CD14-positive monocyte (primary cell): Measurements from ENCODE around the gene DUSP16. TPM values are rescaled to one million over a fixed set of nuclear protein-coding genes. Genes with fewer than 3 reads are reported as not detected.

Source experiments
- DNase-seq, 3 donors: peaks; one replicate each; pipeline ENCODE4 v3.0.0-alpha.2; 2011 to 2022
- H2AFZ ChIP-seq: 2 replicates; pipeline ENCODE4 v1.6.0; 2012; ENCODE audit warnings: mild to moderate bottlenecking, low read depth, low read length, inconsistent platforms; ENCODE audit not compliant: insufficient read depth, poor library complexity, severe bottlenecking
- H3K27ac ChIP-seq, 2 donors: 1 replicate in 1 of 2; 2 replicates in 1 of 2; pipeline ENCODE4 v1.5.1; 2012 to 2013; ENCODE audit warnings: low read length in 2 of 2, control low read depth in 1 of 2, inconsistent platforms in 1 of 2, low read depth in 1 of 2, mild to moderate bottlenecking in 1 of 2
- H3K27me3 ChIP-seq, 2 donors: one replicate each; pipeline versions ENCODE4 v1.6.0 to v1.6.1; 2011 to 2013; ENCODE audit warnings: low read length in 2 of 2; ENCODE audit not compliant: control insufficient read depth in 2 of 2, insufficient read depth in 2 of 2
- H3K36me3 ChIP-seq, 2 donors: replicated peaks in 1 of 2; 1 replicate in 1 of 2; 2 replicates in 1 of 2; pipeline versions ENCODE4 v1.5.1 to v1.6.1; 2012 to 2013; ENCODE audit warnings: low read length in 2 of 2, control low read depth in 1 of 2, inconsistent platforms in 1 of 2, mild to moderate bottlenecking in 1 of 2; ENCODE audit not compliant: insufficient read depth in 2 of 2, control insufficient read depth in 1 of 2
- H3K4me1 ChIP-seq, 2 donors: 1 replicate in 1 of 2; 2 replicates in 1 of 2; pipeline versions ENCODE4 v1.5.1 to v1.6.1; 2012 to 2013; ENCODE audit warnings: low read length in 2 of 2, control low read depth in 1 of 2, inconsistent platforms in 1 of 2, mild to moderate bottlenecking in 1 of 2, moderate library complexity in 1 of 2; ENCODE audit not compliant: insufficient read depth in 2 of 2, control insufficient read depth in 1 of 2
- H3K4me2 ChIP-seq: replicated peaks from 2 replicates; pipeline ENCODE3; 2012; ENCODE audit warnings: low read length, moderate library complexity, mild to moderate bottlenecking; ENCODE audit not compliant: poor library complexity, severe bottlenecking; ENCODE audit errors: extremely low read depth
- H3K4me3 ChIP-seq, 3 experiments: fragments of 200-600 bp in 1 of 3; sonication (generic) in 1 of 3; replicated peaks in 1 of 3; 1 replicate in 2 of 3; 2 replicates in 1 of 3; pipeline ENCODE4 v1.5.1; 2011 to 2013; ENCODE audit warnings: low read length in 3 of 3, mild to moderate bottlenecking in 3 of 3, control low read depth in 2 of 3, low read depth in 2 of 3, inconsistent platforms in 1 of 3, moderate library complexity in 1 of 3
- H3K79me2 ChIP-seq: 2 replicates; pipeline ENCODE4 v1.6.0; 2012; ENCODE audit warnings: mild to moderate bottlenecking, control low read depth, inconsistent platforms, low read length, moderate library complexity; ENCODE audit not compliant: insufficient read depth
- H3K9ac ChIP-seq: 2 replicates; pipeline ENCODE4 v1.6.0; 2017; ENCODE audit warnings: low read length, mild to moderate bottlenecking; ENCODE audit not compliant: insufficient read depth, poor library complexity, severe bottlenecking
- H3K9me3 ChIP-seq, 2 donors: replicated peaks in 1 of 2; 1 replicate in 1 of 2; 2 replicates in 1 of 2; pipeline versions ENCODE4 v1.5.1 to v1.6.1; 2012 to 2013; ENCODE audit warnings: low read length in 2 of 2, control low read depth in 1 of 2; ENCODE audit not compliant: control insufficient read depth in 1 of 2, insufficient read depth in 1 of 2
- H4K20me1 ChIP-seq: 2 replicates; pipeline ENCODE4 v1.6.0; 2012; ENCODE audit warnings: mild to moderate bottlenecking, low read length, control low read depth, moderate library complexity; ENCODE audit not compliant: insufficient read depth
- H3K27ac Mint-ChIP-seq, 7 donors: one replicate each; pipeline ENCODE4 v1.8.0; 2020; ENCODE audit warnings: mild to moderate bottlenecking in 7 of 7, mixed read lengths in 7 of 7, moderate library complexity in 6 of 7, inconsistent platforms in 2 of 7
- H3K27me3 Mint-ChIP-seq, 3 donors: one replicate each; pipeline ENCODE4 v1.8.0; 2021 to 2022; ENCODE audit warnings: low read depth in 3 of 3, mild to moderate bottlenecking in 3 of 3, mixed read lengths in 3 of 3, moderate library complexity in 3 of 3, inconsistent platforms in 1 of 3
- H3K36me3 Mint-ChIP-seq, 2 donors: one replicate each; pipeline ENCODE4 v1.8.0; 2020; ENCODE audit warnings: mixed read lengths in 2 of 2, inconsistent platforms in 1 of 2, mild to moderate bottlenecking in 1 of 2
- H3K4me1 Mint-ChIP-seq: one replicate; pipeline ENCODE4 v1.8.0; 2020; ENCODE audit warnings: mild to moderate bottlenecking, mixed read lengths
- H3K4me3 Mint-ChIP-seq, 2 donors: one replicate each; pipeline ENCODE4 v1.8.0; 2020; ENCODE audit warnings: mild to moderate bottlenecking in 2 of 2, mixed read lengths in 2 of 2, moderate library complexity in 1 of 2
- H3K9me3 Mint-ChIP-seq, 7 donors: one replicate each; pipeline ENCODE4 v1.8.0; 2020 to 2022; ENCODE audit warnings: mixed read lengths in 7 of 7, mild to moderate bottlenecking in 6 of 7, moderate library complexity in 6 of 7, inconsistent platforms in 2 of 7
- CTCF ChIP-seq: fragments of 200-600 bp; IDR thresholded peaks from one replicate; pipeline ENCODE4 v1.8.0; 2022; ENCODE audit warnings: antibody characterized with exemption, mild to moderate bottlenecking
- WGBS: methylation state at CpG from one replicate; pipeline ENCODE4 v1.1.5; 2013; ENCODE audit warnings: missing lambda C conversion rate; ENCODE audit not compliant: insufficient coverage; 5-methylcytosine and 5-hydroxymethylcytosine counted together
- intact Hi-C, 2 donors: fragments of 100-400 bp; cut with micrococcal nuclease; formaldehyde crosslinking; loops; one replicate each; pipeline versions ENCODE4 v1.15.0 to v1.15.1; 2023
- polyA plus RNA-seq, 3 donors: library from polyadenylated mRNA; depleted of rRNA in 1 of 3; unstranded in 2 of 3; stranded (reverse) in 1 of 3; fragments of 300-500 nt in 2 of 3; fragments of >200 nt in 1 of 3; fragmentation: Illumina TruSeq in 2 of 3; gene quantifications; 1 replicate in 2 of 3; 2 replicates in 1 of 3; pipeline ENCODE4 v1.2.3, GENCODE V29; 2012 to 2021

DUSP16 gene
- polyA plus RNA-seq, 3 donors = 0.04 to 0.46 (median 0.27) TPM

- H3K4me2 ChIP-seq = no peak overlapping the region
- intact Hi-C loops = no loop called here
- no peak overlapping the region for H3K4me3 ChIP-seq
- H3K9me3 ChIP-seq = no peaks in the 10 kb centered on the region
- peaks cover 4% of the 10 kb centered on the region in 2 donors for H3K4me1 ChIP-seq
- H3K36me3 Mint-ChIP-seq = no peaks in the 10 kb centered on the region
- DNase-seq = no peak
- no peak overlapping the region for H3K27ac Mint-ChIP-seq
- no peaks in the 10 kb centered on the region for H3K36me3 ChIP-seq
- H3K9ac ChIP-seq = no peak overlapping the region
- H3K27me3 ChIP-seq = no peaks in the 10 kb centered on the region
- H2AFZ ChIP-seq = no peak overlapping the region
- WGBS = 14% methylated on average over 1 of the region's 2 CpGs
- no peak overlapping the region for H3K4me3 Mint-ChIP-seq
- H3K27ac ChIP-seq = no peak overlapping the region
- H4K20me1 ChIP-seq = no peaks in the 10 kb centered on the region
- H3K79me2 ChIP-seq = no peaks in the 10 kb centered on the region
- peaks cover 0 to 4% (median 0%) of the 10 kb centered on the region in 7 donors for H3K9me3 Mint-ChIP-seq
- no peak for TF ChIP-seq CTCF
- H3K4me1 Mint-ChIP-seq = peaks cover 19% of the 10 kb centered on the region
- H3K27me3 Mint-ChIP-seq = peaks cover 1 to 2% (median 1%) of the 10 kb centered on the region in 3 donors
These were observed 25.2 kb downstream of the DUSP16 start for GRCh38 chr12:12537421-12537820.

- Histone ChIP-seq H3K4me3 (no peak overlapping the region), H3K9ac (no peak overlapping the region), H3K4me1 (peaks cover 0 to 4% of the 10 kb centered on the region in 2 donors), H3K27ac (no peak overlapping the region), H3K9me3 (no peaks in the 10 kb centered on the region), H3K27me3 (no peaks in the 10 kb centered on the region), H3K79me2 (no peaks in the 10 kb centered on the region), H2AFZ (no peak overlapping the region), H4K20me1 (no peaks in the 10 kb centered on the region), H3K4me2 (no peak overlapping the region), H3K36me3 (no peaks in the 10 kb centered on the region)
- Mint-ChIP-seq H3K9me3 (peaks cover 0 to 2% (median 0%) of the 10 kb centered on the region in 7 donors), H3K4me1 (peaks cover 14% of the 10 kb centered on the region), H3K27ac (no peak overlapping the region), H3K36me3 (no peaks in the 10 kb centered on the region), H3K27me3 (peaks cover 1 to 2% (median 1%) of the 10 kb centered on the region in 3 donors), H3K4me3 (no peak overlapping the region)
- no peak for DNase-seq
- 100% methylated on average over 1 of the region's 4 CpGs for WGBS
- intact Hi-C loops = no loop called here
- no peak for TF ChIP-seq CTCF
These were observed 27.7 kb downstream of the DUSP16 start for GRCh38 chr12:12534975-12535374.
